NCI-H460 (cell line): ENCODE measurements around the gene H6PD. TPM values are rescaled to one million over a fixed set of nuclear protein-coding genes. Genes with fewer than 3 reads are reported as not detected.

Experiments
- DNase-seq: peaks from one replicate; pipeline ENCODE4 v3.0.0-alpha.2; 2016; ENCODE audit warnings: low read depth; ENCODE audit errors: extremely low read depth
- total RNA-seq: library from RNA; depleted of rRNA; stranded (reverse); fragments of >200 nt; shearing (Covaris generic); gene quantifications from 2 replicates; pipeline ENCODE4 v1.2.3, GENCODE V29; 2014; rRNA removed

H6PD gene
- total RNA-seq, 1 experiment from 2014 or later: 14.0 TPM

DNA sequence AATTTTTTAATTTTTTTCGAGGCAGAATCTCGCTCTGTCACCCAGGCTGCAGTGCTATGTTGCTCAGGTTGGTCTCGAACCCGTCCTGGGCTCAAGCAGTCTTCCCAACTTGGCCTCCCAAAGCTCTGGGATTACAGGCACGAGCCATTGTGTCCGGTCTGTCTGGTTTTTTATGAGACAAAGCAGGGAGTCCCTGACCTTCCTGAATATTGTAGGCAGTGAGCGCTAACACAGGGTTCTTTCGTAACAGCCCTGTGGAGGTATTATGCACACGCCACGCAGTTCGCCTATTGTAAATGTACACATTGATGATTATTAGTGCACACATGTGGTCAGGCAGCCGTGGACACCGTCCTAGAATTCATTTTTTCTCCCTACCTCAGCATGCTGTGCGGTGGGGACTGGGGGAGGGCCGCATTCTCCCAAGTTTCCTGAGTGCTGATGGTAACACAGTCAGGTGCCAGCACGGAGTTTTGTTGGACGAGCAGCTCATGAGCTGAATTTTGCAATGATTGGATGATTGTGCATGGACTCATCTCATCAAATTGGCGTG is 77.7 kb downstream of the H6PD start:
- DNase-seq: no peak

DNA sequence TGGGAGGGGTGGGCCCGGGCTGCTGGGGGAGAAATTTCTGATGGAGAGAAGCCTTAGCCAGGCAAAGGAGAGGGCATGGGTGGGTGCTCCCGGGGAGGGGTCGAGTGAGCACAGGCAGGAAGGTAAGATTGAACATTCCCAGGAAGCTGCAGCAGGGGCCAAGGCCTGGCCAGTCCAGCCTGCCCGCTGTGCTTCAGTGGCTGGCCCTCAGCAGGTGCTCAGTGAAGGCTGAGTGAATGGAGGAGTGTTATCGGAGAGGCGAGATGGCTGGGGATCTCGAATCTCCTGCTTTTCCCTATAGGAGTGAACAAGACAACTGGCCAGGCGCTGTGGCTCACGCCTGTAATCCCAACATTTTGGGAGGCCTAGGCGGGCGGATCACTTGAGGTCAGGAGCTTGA is 79.0 kb downstream of the H6PD start:
- no peak for DNase-seq

DNA sequence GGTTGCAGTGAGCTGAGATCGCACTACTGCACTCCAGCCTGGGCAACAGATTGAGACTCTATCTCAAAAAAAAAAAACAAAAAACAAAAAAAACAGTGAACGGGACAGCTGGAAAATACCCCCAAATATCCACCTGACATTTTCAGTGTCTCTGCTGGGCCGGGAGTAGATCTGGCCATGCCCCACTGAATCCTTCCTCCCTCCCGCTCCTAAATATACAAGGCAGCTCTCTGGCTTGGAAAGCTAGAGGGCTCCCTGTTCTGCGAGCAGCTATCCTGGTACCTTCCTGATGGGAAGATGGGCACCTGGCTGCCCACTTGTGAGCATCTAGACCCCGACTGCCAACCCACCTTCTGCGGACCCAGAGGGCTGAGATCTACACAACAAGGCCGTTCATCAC is 79.5 kb downstream of the H6PD start:
- no peak for DNase-seq

DNA sequence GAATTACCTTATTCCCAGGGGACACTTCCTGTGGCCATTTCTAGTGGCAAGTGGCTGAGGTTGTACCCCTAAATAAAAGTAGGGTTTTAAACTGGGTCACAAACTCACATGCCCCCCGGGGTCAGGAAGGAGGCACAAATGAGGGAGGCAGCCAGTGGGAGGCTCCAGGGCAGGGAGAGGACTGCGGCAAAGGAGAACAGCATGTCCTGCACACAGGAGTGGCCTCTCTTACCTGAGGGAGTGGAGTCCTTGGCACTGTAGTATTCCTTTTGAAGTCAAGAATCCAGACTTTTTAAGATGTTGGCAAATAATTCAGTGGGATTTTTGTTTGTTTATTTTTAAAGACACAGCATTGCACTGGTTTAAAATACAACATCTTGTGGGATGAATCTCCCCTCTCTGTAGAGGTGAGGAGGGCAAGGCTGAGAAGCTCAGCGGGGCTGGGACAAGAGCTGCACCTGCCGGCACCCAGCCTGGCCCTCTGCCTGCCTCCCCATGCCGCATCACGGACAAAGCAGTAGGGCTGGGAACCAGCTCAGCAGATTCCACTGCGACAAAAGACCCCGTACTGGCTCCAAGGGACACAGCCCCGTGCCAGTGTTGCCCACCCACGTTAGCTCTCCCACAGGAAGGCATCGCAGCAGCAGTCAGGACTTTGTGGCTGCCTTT is 80.3 kb downstream of the H6PD start:
- DNase-seq: no peak

DNA sequence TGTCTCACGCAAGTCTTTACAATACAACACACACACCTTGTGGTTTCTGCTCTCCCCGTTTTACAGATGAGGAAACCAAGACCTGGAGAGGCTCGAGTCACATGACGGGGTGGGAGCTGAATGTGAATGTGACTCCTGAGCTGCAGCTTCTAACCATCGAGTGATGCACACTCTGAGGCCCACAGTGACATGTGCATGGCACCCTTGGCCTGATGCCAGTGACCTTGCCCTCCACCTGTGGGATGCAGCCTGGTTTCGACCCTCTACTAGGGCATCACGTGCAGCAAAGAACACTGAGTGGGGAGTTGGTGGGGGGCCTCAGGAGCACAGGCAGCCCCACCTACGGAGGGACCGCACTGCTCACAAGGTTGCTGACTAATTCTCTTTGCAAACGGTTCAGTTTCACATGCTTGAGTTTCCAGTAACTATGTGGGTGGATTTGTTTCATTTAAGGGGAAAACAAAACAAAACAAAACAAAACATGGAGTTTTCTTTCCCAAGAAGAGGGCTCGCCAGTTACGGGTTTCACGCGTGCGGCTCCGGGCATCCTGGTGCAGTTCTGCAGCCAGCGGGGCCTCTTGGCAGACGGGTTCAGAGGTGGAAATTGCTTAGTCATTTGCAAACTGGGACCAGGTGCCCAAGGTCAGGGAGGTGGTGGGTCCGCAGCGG is 81.0 kb downstream of the H6PD start:
- no peak for DNase-seq

DNA sequence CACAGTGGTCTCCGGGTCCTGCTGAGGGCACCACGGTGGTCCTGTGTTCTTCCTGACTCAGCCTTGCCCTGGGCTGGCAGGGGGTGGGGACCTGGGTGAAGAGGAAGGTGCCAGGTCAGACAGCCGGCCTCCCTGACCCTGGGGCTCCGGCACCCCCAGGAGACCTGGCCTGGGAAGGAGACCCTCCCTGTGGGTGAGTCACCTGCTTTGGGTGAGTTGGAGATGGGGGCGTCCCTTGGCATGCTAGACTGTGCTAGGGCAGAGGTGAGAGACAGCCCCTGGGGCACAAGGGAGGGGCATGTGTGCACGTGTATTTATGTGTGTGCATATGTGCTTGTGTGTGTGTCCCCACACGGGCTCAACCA is 81.5 kb downstream of the H6PD start:
- DNase-seq: no peak

DNA sequence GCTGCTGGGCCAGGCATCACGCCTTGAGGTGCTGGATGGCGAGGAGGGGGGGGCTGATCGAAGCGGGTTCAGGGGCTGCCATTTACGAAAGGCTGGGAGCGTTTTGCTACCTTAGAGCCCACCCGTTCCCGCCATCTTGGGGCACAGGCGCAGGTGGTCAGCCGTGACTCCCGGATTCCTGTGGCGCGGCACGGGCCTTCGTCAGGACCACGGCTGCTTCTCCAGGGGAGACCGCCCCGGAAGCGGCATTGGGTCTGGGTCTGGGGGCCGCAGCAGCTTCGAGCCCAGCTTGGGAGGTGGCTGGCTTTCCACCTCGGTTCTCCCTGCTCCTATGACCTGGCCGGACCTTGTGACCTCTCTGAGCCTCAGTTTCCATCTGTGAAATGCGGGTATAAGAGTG is 81.9 kb downstream of the H6PD start:
- DNase-seq: no peak

DNA sequence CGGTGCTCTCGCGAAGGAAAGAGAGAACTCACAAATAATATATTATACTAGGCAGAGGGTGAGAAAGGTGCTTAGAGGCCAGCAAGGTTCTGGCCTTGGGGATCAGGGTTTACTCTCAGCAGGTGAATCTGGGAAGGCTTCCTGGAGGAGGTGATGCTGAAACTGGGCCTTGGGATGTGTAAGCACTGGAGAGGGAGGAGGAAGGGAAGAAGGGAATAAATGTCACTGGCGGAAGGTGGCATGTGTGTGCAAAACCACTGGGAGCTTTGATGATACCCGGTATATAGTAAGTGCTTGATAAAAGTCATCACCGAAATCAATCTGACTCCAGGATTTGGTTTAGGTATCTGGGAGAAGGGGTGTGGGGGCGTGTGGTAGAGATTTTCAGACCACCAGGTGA is 82.5 kb downstream of the H6PD start:
- DNase-seq: no peak

DNA sequence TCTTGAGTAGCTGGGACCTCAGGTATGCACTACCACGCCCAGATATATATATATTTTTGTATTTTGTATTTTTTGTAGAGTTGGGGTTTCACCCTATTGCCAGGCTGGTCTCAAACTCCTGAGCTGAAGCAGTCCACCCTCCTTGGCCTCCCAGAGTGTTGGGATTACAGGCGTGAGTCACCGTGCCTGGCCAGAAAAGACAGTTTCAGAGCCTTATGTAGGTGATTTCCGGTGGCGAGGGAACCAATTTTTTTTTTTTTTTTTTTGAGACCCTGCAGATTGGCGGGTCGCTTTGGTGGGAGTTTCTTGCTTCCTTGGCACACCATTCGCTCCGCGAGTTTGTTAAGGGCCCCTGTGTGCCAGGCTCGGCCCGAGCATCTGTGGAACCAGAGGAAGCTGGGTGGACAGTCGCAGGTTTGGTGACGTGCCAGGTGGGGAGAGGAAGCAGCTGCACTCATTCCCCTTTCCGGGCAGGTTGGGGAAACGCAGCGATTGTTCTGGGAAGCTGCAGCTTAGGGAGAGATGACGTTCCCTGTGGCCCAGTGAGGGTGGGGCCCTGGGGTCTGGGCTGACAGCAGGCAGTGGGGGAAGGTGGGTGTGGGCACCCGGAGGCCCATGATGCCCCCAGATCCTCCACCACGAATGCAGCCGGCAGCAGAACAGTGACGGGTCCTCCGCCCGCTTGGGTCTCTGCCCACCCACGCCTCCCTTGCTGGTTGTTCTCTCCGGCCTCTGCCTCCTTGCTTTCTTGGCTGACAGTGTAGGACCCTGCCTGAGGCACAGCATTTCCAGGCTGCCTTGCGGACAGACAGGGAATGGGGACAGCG is 83.2 kb downstream of the H6PD start:
- no peak for DNase-seq

DNA sequence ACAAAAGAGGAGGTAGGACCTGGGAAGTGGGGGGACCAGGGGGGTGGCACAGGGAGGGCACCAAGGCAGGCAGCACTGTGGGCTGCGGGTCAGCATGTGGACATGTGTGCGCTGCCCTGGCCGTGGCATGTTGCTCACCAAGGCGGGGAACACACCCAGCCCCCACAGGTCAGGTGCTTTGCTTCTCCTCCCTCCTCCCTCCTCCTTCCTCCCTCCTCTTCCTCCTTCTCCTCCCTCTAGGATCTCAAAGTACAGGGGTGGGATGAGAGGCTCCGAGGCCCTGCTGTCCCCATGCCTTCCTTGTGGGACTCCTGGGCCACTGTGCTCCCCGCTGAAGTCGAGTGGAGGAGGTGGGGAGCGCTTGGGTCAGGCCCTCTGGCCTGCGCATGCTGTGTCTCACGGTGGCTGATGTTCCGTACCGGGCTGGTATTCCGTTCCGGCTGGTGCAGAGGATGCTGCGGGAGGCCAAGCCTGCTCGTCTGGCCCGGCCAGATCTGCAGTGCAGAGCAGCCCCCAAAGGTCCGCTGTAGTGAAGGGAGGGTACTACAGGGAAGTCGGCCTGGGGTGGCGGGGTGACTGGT is 84.7 kb downstream of the H6PD start:
- DNase-seq: no peak

DNA sequence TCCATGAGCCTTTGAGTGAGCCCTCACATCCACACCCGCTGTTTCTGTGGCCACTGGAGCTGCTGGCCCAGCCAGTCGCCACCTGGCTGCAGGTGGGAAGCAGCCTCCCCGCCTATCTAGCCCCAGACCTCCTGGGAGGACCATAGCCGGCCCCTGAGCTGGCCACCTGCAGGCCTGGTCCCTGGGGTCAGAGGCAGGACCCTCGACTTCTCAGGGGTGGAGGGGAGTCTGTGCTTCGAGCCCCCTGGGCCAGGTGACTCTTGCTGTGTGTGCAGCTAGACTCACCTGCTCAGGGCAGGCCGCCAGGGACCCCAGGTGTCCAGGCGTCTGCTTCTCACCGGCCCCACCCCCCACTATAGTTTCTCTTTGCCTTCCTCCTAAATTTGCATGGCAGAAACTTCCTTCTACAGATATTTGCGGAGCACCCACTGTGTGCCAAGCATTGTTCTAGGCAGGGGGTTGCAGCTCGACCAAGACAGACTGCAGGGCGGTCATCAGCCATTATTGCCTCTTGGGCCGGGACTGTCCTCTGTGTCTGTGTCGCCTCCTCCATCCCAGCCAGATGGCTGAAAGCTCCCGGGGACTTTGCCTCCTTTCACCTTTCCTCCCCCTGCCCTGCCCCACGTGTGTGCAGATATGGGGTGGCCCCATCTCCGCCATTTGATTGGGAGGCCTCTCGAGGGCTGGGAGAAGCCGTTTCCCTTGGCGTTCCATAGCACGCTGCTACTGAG is 85.4 kb downstream of the H6PD start:
- DNase-seq: no peak

Other genes with a start within 250 kb of the H6PD start
- not detected in 2 replicates for gene SLC2A7, start 208.4 kb upstream of the H6PD start, total RNA-seq
- not detected in 2 replicates for gene SLC2A5, start 165.1 kb upstream of the H6PD start, total RNA-seq
- 9.5 and 9.6 TPM in 2 replicates for gene GPR157, start 105.7 kb upstream of the H6PD start, total RNA-seq
- gene SPSB1, start 58.1 kb downstream of the H6PD start, total RNA-seq: 11.6 and 14.4 TPM in 2 replicates